Mesendoderm (in vitro differentiated cells): ENCODE measurements around the gene RXFP1. TPM values are rescaled to one million over a fixed set of nuclear protein-coding genes. Genes with fewer than 3 reads are reported as not detected.

ENCODE experiments used
- small RNA-seq: library from polyadenylated mRNA; stranded (forward); fragments of <200 nt; extraction: miRNeasy Mini kit (QIAGEN cat#:217004); gene quantifications from one replicate; pipeline ENCODE3, GENCODE V24; 2013; ENCODE audit not compliant: insufficient read depth

RXFP1 gene

Small RNA genes within 50 kb of the gene (small RNA-seq; reads per million reads assigned to genes)
- not detected for gene RF00012
